ENCODE data around the gene CRPPA.

GRCh38 chr7:16465469-16466361 is 44.4 kb upstream of the CRPPA start, which contains the start of gene SOSTDC1:
- TF ChIP-seq, protein P1, sequence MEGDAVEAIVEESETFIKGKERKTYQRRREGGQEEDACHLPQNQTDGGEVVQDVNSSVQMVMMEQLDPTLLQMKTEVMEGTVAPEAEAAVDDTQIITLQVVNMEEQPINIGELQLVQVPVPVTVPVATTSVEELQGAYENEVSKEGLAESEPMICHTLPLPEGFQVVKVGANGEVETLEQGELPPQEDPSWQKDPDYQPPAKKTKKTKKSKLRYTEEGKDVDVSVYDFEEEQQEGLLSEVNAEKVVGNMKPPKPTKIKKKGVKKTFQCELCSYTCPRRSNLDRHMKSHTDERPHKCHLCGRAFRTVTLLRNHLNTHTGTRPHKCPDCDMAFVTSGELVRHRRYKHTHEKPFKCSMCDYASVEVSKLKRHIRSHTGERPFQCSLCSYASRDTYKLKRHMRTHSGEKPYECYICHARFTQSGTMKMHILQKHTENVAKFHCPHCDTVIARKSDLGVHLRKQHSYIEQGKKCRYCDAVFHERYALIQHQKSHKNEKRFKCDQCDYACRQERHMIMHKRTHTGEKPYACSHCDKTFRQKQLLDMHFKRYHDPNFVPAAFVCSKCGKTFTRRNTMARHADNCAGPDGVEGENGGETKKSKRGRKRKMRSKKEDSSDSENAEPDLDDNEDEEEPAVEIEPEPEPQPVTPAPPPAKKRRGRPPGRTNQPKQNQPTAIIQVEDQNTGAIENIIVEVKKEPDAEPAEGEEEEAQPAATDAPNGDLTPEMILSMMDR (conservative IDR thresholded peaks at IDR 0.05; ENCODE audit: low read length), result no peak
- no peak for TF ChIP-seq EZH2phosphoT487 (IDR thresholded peaks at IDR 0.05; ENCODE audit: borderline replicate concordance)
